HG03045 (cell line): Measurements from ENCODE around the gene NAV2.

ENCODE experiments used
- ATAC-seq: cut with Tn5 transposase; IDR thresholded peaks from one replicate; pipeline ENCODE4 v1.9.1; 2021; ENCODE audit warnings: mild to moderate bottlenecking, moderate library complexity; ENCODE audit not compliant: unreplicated experiment

The NAV2 gene

GRCh38 chr11:20097319-20098221, 384.9 kb downstream of the NAV2 start:
- ATAC-seq: no peak

GRCh38 chr11:20099527-20099926, 386.9 kb downstream of the NAV2 start:
- ATAC-seq: no peak

DNA sequence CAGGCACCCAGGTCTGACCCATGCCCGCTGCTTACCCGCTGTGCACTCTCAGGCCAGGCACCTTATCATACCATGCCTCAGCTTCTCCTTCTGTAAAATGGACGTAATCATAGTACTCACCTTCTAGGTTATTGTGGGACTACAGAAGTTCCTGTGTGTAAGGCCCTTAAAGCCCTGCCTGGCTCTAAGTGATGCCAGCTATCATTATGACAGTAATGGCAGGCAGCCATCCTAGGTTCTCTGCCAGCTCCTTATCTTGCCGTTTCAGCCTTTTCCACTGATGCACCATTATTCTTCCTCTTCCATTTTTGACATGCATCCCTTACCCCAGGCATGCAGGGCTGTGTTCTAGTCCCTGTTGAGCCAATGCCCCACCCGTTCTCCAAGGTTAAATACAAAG, 389.8 kb downstream of the NAV2 start:
- ATAC-seq: no peak

- no peak for ATAC-seq
Observed at GRCh38 chr11:20103281-20103680, 390.6 kb downstream of the NAV2 start.

DNA sequence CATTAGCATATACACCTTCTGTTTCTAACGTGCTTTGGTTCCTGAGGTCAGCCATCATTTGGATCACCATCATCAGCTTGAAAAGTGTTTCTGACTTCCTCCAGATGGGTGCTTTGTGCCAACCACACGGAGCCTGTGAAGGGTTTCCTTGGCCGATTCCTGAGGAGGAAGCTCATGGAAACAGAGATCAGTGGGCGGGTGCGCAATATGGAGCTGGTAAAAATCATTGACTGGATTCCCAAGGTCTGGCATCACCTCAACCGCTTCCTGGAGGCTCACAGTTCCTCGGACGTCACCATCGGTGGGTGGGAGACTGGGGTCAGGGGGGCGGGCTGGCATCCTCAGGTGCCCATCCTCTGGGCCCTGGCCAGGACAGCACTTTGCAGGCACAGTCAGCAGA, 392.8 kb downstream of the NAV2 start:
- no peak for ATAC-seq

DNA sequence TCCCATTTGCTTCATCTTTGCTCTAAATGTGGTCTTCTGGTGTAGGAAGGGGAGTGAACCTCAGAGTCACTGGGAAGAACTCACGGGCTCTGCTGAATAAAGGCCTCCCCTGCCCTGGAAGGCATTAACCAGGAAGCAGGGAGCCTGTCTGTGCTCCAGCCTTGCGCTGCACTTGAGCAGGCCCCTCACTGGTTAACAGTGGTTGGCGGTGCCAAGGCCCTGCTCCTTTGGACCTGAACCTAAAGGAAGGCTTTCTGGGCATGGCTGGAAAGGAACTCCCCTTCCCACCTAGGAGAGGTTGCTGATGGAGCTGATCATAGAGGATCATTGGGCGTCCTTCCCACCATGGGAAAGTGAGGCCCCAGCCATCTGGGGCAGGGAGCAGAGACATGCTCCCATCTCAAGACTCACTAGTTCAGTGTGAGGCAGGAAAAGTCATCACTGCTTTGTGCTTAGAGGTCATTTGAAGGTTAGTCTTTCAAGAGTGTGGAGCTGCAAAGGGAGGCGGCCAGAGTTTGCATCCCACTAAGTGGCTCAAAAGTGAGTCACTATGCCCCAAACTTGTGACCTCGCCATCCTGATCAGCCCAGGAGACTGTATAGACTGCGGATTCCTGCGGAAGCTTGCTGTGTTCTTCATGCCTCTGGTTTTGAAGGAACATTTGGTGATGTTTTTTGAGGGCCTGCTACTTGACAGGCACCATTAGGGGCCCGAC, 397.3 kb downstream of the NAV2 start:
- ATAC-seq: no peak

DNA sequence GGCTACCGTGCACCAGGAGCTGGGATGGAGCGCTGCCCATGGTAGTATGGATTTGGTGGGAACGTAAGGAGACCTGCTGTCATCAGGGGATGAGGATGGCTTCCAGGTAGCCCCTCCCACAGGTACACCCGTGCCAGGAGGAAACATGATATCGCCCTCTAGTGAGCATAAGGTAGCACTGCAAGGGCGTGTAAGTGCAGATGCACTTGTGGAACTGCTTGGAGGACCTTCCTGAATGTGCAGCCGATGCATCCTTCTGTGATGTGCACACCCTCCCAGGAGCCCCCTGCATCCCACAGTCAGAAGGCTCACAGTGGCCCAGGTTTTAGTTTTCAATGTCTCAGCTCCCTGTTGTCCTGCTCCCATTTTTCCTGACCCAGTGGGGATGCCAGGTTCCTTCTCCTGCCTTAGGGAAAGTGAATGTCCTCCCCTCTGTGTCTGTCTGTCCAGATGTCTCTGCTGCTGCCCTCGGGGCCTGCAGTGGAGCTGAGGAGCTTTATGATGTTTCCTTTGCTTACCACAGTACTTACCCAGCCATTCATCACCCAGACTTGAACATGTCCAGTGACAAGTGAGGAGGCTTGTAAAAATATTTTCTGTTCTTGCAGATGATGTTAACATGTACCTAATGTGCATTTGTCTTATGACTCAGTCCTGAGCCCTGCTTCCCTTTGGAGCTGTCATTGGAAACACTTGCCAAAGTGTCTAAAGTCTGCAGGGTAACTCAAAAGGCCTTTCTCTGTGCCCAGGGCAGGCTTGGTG, 398.5 kb downstream of the NAV2 start:
- ATAC-seq: peak; percentile 85

- ATAC-seq: no peak
Observed at GRCh38 chr11:20111871-20112270, 399.2 kb downstream of the NAV2 start.

GRCh38 chr11:20112291-20113148, 399.9 kb downstream of the NAV2 start:
- no peak for ATAC-seq

DNA sequence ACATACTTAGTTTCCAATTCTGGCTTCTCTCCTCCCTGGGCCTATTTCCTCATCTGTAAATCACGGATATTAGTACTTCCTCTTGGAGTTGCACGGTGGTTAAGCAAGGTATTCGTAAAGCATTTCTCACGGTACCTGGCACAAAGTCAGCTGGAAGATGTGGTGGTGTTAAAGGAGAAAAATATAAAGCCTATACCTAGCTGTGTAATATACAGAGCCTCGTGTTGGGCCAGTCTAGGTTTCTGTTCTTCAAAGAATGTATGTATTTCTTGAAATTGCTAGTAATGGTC, 400.5 kb downstream of the NAV2 start:
- no peak for ATAC-seq

DNA sequence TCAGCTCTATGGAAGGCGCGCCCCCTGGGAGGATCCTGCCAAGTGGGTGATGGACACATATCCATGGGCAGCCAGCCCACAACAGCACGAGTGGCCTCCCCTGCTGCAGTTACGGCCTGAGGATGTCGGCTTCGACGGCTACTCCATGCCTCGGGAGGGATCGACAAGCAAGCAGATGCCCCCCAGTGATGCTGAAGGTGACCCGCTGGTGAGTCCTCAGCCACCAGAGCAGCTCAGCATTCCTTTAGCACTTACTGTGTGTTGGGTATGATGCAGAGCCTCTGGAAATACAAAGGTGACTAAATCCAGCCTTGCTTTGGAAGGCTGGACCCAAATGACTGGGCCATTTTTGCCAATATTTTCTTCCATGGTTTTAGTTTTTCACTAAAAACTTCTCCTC, 402.0 kb downstream of the NAV2 start:
- no peak for ATAC-seq

- no peak for ATAC-seq
Observed at GRCh38 chr11:20116825-20117224, 404.2 kb downstream of the NAV2 start.

GRCh38 chr11:20117291-20117690, 404.7 kb downstream of the NAV2 start:
- no peak for ATAC-seq

DNA sequence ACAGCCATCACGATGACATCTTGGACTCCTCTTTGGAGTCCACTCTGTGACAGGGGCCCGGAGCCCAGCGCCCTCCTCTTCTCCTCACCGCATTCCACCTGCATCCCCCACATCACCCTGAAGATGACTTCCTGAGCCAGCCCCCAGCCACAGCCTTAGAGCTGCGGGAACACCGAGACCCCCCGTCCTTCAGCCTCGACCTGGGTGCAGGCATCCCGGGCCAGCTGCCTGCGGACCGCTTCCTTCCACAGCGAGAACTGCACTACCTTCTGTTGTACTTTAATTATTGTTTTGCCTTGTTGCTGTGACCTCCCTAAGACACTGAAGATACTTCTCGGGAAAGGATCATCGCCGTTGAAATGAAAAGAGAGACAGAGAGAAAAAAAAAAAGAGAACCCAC, 405.6 kb downstream of the NAV2 start:
- no peak for ATAC-seq

- no peak for ATAC-seq
Observed at GRCh38 chr11:20119315-20119714, 406.7 kb downstream of the NAV2 start.

- no peak for ATAC-seq
Observed at GRCh38 chr11:20120134-20120925, 407.7 kb downstream of the NAV2 start.

DNA sequence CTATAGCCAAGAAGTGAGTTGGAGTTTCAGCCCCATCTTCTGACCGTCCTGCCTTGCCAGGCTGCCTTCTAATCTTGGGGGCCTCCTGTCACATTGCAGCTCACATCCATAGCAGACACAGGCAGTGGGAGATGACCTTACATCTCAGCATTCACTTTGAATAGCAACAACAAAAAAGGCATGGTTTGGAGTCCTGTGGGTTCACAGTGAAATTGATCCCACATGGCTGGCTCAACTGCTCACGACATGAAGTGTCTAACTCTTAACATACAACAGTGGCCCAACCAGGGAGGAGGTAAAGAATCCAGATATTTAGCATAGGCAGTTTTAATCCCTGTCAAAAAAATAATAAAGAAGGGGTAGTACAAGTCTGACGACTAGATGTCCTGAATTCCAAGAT, 409.5 kb downstream of the NAV2 start:
- no peak for ATAC-seq

GRCh38 chr11:20125927-20126326, 413.3 kb downstream of the NAV2 start:
- ATAC-seq: no peak

DNA sequence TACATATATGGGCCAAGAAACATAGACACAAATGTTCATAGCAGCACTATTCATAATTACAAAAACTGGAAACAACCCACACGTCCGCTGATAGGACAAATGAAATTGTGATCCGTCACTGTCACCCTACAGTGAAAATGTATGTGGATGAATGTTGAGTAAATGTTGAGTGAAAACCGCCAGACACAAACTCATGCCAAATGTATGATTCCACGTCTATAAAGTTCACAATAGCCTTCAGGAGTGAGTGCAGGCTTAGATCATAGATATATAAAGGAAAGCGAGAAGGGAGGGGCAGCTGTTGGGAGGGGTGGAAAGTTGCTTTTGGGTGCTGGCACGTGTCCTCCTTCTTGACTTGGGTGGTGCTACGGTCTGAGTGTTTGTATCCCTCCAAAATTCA, 414.1 kb downstream of the NAV2 start:
- no peak for ATAC-seq
